GM19240 (cell line): ENCODE results near the gene LRRC7.
"Not testable (repeated sequence)": the region's sequence is repeated elsewhere in the genome, so short reads cannot be mapped to it uniquely, and the experiment has no call there.

Experiments used
- DNase-seq: peaks from one replicate; pipeline ENCODE4 v3.0.0; 2011; ENCODE audit warnings: low spot score; ENCODE audit not compliant: insufficient read length

Gene LRRC7

GRCh38 chr1:69693921-69694675 lies 126.4 kb downstream of the LRRC7 start:
- DNase-seq = no peak

DNA sequence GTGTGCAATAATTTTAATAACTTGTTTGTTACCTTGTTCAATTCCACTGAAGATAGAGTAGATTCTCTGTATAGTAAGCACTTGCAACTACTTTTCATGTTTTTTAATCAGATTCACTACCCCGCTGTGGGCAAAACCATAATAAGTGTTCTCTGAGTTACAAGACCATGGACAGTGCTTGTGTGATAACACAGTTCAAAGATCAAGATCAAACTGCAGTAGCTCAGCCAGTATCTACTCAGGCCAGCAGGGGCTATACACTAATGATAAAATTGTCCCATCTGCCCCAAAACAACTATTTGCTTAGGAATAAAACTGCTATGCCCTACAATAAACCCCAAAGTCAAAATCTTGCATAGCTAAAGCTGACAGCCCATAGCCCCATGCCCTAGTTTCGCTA lies 129.6 kb downstream of the LRRC7 start:
- no peak for DNase-seq

GRCh38 chr1:69700770-69701169 lies 133.0 kb downstream of the LRRC7 start:
- DNase-seq = no peak

- no peak for DNase-seq
Measured at GRCh38 chr1:69702085-69702484, 134.4 kb downstream of the LRRC7 start.

- DNase-seq = no peak
Measured at GRCh38 chr1:69706473-69706872, 138.8 kb downstream of the LRRC7 start.

- no peak for DNase-seq
Measured at GRCh38 chr1:69707103-69707502, 139.4 kb downstream of the LRRC7 start.

DNA sequence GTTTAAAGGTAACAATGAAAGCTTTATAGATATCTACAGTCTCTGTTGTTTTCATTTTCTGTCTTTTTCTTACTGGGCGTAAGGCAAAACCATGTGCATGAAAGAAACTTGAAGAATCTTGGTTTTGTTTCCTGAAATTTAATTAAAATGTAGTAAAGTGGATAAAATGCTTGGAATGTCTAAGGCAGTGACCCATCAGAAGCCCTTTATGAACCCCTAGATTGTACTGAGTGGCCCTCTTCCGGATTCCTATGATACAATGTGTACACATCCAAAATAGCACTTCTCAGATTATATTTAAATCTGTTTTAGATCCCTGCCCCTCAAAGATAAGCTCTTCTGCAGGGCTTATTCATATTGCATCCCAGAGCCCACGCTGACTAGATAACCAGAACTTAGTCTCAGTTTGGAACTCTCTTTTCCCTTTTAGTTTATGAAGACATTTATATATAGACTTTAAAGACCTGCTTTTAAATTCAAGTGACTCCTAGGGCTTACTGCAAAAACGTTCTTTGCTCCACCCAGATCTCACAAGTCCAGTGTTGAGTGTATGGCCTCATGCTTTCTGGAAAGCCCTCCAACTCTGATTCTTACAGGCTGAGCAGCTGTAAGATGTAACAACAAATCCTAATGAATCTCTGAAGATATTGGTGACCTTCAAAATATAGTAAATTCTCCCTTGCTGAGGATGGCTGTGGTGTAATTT lies 142.9 kb downstream of the LRRC7 start:
- no peak for DNase-seq

- DNase-seq = no peak
Measured at GRCh38 chr1:69711190-69711930, 143.6 kb downstream of the LRRC7 start.

- DNase-seq = not testable (repeated sequence)
Measured at GRCh38 chr1:69717834-69718233, 150.1 kb downstream of the LRRC7 start.

DNA sequence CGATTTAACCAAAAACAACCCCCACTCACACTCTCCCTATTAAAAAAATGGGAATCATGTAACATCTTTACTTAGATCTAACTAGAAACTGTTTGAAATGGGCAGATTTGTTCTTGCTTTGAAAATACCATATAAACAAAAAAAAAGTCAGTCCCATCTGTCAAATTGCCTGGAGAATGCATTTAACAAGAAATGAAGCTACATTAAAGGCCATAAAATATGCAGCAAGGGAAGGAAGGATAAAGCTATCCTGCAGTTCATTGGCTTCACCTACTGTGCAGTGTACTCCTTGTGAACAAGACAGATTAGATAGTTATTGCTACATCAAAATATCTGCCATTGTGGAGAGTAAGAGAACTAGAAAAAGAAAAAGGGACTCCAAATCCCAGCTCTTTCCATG lies 160.5 kb downstream of the LRRC7 start:
- DNase-seq = no peak

DNA sequence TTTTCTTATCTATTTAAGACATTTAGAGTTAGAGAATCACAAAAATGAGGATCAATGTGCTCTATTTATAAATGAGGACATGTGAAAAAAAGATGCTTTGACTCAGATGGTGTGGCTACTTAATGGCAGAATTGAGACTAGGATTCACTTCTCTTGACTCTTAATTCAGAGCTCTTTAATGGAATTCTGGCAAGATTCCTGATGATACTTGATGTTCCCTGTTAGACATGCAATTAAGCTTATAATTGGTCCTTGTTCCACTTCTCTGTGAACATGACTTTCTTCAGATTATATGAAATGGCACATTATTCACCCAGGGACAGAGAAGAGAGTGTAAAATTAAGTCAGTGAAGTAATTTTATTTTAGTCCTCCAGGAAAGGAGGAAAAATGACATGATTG lies 165.3 kb downstream of the LRRC7 start:
- DNase-seq = no peak

DNA sequence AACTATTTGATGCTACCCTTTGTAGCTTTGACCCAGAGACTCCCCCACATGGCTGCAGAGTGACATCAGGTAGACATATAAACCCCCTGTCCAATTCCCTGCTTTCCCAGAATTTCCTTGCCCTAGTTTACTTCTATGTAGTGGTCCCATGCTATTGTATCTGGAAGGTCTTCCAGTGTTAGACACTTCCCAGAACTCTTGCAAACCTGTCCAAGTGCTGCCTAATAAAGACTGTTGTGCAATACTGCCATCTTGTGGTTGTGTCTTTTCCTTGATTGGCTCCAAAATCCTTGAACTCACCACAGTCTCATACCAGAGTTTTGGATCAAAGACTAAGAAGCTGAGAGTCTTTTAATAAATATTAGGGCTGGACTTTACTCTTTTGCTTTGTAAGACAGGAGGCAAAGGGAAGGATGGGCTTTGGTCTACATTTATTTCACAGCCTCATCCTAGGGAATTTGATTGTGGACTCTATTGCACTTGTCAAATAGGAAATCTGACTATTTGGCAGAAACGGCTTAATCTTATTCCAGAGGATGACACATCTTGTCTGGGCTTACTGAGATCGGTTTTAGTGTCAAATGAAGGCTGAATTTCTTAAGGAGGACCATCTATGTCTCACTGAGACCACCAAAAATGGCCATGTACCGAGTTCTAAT lies 169.9 kb downstream of the LRRC7 start:
- no peak for DNase-seq

DNA sequence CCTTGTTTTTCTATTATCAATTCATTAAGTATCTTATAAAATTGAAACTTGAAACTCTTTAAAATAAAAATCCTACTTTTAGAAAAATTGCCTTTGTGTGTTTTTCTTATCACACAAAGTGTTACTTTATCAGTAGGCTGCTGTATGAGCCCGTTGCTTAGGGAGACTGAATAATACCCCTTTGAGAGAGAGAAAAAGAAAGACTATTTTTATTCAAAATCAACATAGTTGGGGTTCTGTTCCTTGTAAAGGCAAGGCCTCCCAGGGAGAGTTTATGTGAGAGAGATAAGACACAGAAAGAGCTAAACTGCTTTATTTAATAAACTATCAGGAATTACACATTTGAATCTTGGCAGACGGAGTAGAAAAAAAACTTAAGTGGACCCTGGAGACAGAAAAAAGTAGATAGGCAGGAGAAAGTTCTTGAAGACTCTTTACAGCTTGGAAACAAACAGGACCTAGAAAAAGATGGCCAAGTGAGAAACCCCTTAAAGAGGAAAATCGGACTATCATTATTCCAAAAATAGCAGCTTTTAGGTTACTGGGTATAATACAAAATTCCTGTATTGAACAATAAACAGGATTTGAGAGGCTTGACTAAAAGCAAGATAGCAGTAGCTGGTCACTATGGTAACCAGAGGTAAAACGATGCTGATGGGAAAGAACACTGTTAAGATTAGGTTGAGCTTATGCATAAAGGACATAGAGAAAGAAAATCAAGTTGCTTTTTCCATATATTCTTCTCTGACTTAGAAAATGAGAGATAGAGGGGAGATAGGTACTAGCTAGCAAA lies 170.9 kb downstream of the LRRC7 start:
- DNase-seq = no peak

GRCh38 chr1:69739251-69739605 lies 171.5 kb downstream of the LRRC7 start:
- no peak for DNase-seq

GRCh38 chr1:69743146-69743545 lies 175.4 kb downstream of the LRRC7 start:
- DNase-seq = no peak

- no peak for DNase-seq
Measured at GRCh38 chr1:69744381-69744780, 176.7 kb downstream of the LRRC7 start.

DNA sequence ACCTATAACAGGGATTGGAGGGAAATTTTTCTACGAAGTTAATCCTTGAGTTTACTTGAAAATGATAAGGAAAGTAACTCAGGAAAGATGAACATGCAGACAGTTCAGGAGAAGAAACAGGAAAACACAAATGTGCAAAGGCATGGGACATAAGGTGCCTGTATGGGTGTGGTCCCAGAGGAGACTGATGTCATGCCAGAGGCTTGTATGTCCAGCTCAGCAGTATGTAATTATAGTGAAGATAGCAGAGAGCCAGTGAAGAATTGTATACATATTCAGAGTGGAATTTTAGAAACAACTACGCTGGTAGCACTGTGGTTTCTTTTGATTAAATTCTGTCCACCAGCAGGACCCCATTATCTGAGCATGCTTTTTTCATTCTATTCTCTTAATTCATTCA lies 179.5 kb downstream of the LRRC7 start:
- no peak for DNase-seq

- DNase-seq = no peak
Measured at GRCh38 chr1:69750638-69751037, 182.9 kb downstream of the LRRC7 start.

DNA sequence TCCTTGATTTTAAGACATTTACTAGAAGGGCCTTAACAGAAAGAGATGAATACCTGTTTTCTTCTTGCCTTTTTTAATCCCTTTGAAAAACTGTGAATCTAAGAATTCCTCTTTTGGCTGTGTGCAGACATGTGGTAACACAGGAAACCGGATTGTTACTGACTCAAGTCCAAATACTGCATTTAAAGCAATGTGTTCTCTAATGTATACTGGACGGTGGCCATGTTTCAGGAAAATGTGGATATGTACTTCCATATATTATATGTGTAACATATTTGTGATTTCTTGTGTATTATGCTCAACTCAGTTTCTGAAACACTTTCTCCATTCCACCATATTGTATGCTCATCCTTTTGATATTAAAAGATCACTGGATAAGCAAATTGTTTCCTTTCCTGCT lies 185.1 kb downstream of the LRRC7 start:
- DNase-seq = no peak

GRCh38 chr1:69754521-69754920 lies 186.8 kb downstream of the LRRC7 start:
- no peak for DNase-seq

GRCh38 chr1:69755647-69756046 lies 187.9 kb downstream of the LRRC7 start:
- DNase-seq = no peak
